SK-N-SH (cell line): ENCODE data around the gene ARHGAP6. TPM values are rescaled to one million over a fixed set of nuclear protein-coding genes. Genes with fewer than 3 reads are reported as not detected.

Experiments used
- CTCF ChIA-PET: fragments of 300-600, 350-600 bp; formaldehyde crosslinking; extraction: SDS; loops from one replicate; lab custom pipeline; 2021; lab: Yijun Ruan, JAX
- POLR2A ChIA-PET: fragments of 350-600 bp; sonication (Branson Sonifier 250); formaldehyde crosslinking; extraction: SDS; loops from one replicate; lab custom pipeline; 2020; ENCODE audit warnings: antibody characterized with exemption, inconsistent platforms; lab: Yijun Ruan, JAX
- DNase-seq: peaks from one replicate; pipeline ENCODE4 v3.0.0; 2012
- H2AFZ ChIP-seq: fragments of 200-600 bp; sonication (generic); 2 replicates; pipeline ENCODE4 v1.8.1; 2016; ENCODE audit warnings: antibody characterized with exemption, mild to moderate bottlenecking, low read depth
- H3F3A ChIP-seq: fragments of 200-600 bp; sonication (generic); replicated peaks from 2 replicates; pipeline ENCODE3; 2016; ENCODE audit warnings: antibody characterized with exemption, mild to moderate bottlenecking; ENCODE audit not compliant: insufficient read depth
- H3K27ac ChIP-seq, 2 experiments: fragments of 200-500 bp in 1 of 2; fragments of 200-600 bp in 1 of 2; sonication (Bioruptor generic) in 1 of 2; sonication (generic), shearing (Covaris generic) in 1 of 2; 2 replicates each; pipeline versions ENCODE4 v1.5.1 to v1.6.1; 2014 to 2016; ENCODE audit warnings: low read depth in 2 of 2, inconsistent platforms in 1 of 2, low read length in 1 of 2, mild to moderate bottlenecking in 1 of 2, mixed read lengths in 1 of 2
- H3K27me3 ChIP-seq: fragments of 200-600 bp; sonication (generic), shearing (Covaris generic); 2 replicates; pipeline ENCODE4 v1.6.1; 2016; ENCODE audit warnings: mixed run types; ENCODE audit not compliant: insufficient read depth
- H3K36me3 ChIP-seq, 2 experiments: fragments of 200-500 bp in 1 of 2; fragments of 200-600 bp in 1 of 2; sonication (Bioruptor generic) in 1 of 2; sonication (generic) in 1 of 2; replicated peaks in 1 of 2; 2 replicates each; pipeline versions ENCODE3 to v1.5.1; 2014 to 2016; ENCODE audit warnings: low read length in 1 of 2, mild to moderate bottlenecking in 1 of 2; ENCODE audit not compliant: insufficient read depth in 2 of 2, control insufficient read depth in 1 of 2
- H3K4me1 ChIP-seq, 2 experiments: fragments of 200-500 bp in 1 of 2; fragments of 200-600 bp in 1 of 2; sonication (Bioruptor generic) in 1 of 2; sonication (generic), shearing (Covaris generic) in 1 of 2; 2 replicates each; pipeline versions ENCODE4 v1.5.1 to v1.6.1; 2014 to 2016; ENCODE audit warnings: low read depth in 1 of 2, low read length in 1 of 2, mixed run types in 1 of 2; ENCODE audit not compliant: insufficient read depth in 2 of 2, control insufficient read depth in 1 of 2
- H3K4me2 ChIP-seq: fragments of 200-600 bp; sonication (generic), shearing (Covaris generic); 2 replicates; pipeline ENCODE4 v1.6.1; 2017; ENCODE audit warnings: mixed run types
- H3K4me3 ChIP-seq, 2 experiments: fragments of 200-500 bp in 1 of 2; fragments of 200-600 bp in 1 of 2; sonication (Bioruptor generic) in 1 of 2; sonication (generic), shearing (Covaris generic) in 1 of 2; 2 replicates each; pipeline versions ENCODE4 v1.5.1 to v1.8.1; 2014 to 2016; ENCODE audit warnings: low read depth in 2 of 2, inconsistent platforms in 1 of 2, low read length in 1 of 2, mild to moderate bottlenecking in 1 of 2, mixed read lengths in 1 of 2, moderate library complexity in 1 of 2
- H3K79me2 ChIP-seq: fragments of 200-600 bp; sonication (generic); 2 replicates; pipeline ENCODE4 v1.8.1; 2017; ENCODE audit warnings: mild to moderate bottlenecking; ENCODE audit not compliant: insufficient read depth
- H3K9ac ChIP-seq: fragments of 200-600 bp; sonication (generic); 2 replicates; pipeline ENCODE4 v1.6.1; 2017; ENCODE audit warnings: mixed run types
- H3K9me2 ChIP-seq: fragments of 200-600 bp; sonication (generic); 2 replicates; pipeline ENCODE4 v1.6.1; 2017; ENCODE audit warnings: mixed run types
- H3K9me3 ChIP-seq: fragments of 200-600 bp; sonication (generic); 2 replicates; pipeline ENCODE4 v1.6.1; 2017; ENCODE audit warnings: mixed run types, mild to moderate bottlenecking, moderate library complexity
- H4K20me1 ChIP-seq: fragments of 200-600 bp; sonication (generic); 2 replicates; pipeline ENCODE4 v1.6.1; 2017; ENCODE audit warnings: mild to moderate bottlenecking, mixed run types; ENCODE audit not compliant: insufficient read depth
- FOXJ3 ChIP-seq: sonication (generic); formaldehyde crosslinking; IDR thresholded peaks from 2 replicates; pipeline ENCODE4 v1.5.1; 2020; ENCODE audit warnings: mild to moderate bottlenecking, missing genetic modification reagents
- FOXM1 ChIP-seq: IDR thresholded peaks from 2 replicates; pipeline ENCODE4 v1.4.0; 2012; ENCODE audit warnings: low read depth, mild to moderate bottlenecking
- MEF2A ChIP-seq: IDR thresholded peaks from 2 replicates; pipeline ENCODE4 v1.4.0; 2012; ENCODE audit warnings: low read depth, borderline replicate concordance
- RCOR1 ChIP-seq: fragments of 150-350 bp; IDR thresholded peaks from 2 replicates; pipeline ENCODE4 v1.6.1; 2017; ENCODE audit warnings: antibody characterized with exemption, low read length
- RXRA ChIP-seq: IDR thresholded peaks from 2 replicates; pipeline ENCODE4 v1.4.0; 2012; ENCODE audit warnings: low read depth, mild to moderate bottlenecking, borderline replicate concordance
- TEAD4 ChIP-seq: IDR thresholded peaks from 2 replicates; pipeline ENCODE4 v1.4.0; 2012; ENCODE audit warnings: mild to moderate bottlenecking, borderline replicate concordance; ENCODE audit not compliant: insufficient read depth
- WGBS: methylation state at CpG from one replicate; pipeline ENCODE4 v1.1.6; 2017; ENCODE audit warnings: low lambda C conversion rate; 5-methylcytosine and 5-hydroxymethylcytosine counted together
- polyA plus RNA-seq, 3 experiments: library from polyadenylated mRNA; depleted of rRNA; stranded (reverse); fragments of >200 nt; gene quantifications; 2 replicates each; pipeline ENCODE4 v1.2.3, GENCODE V29; 2012
- TF ChIP-seq, protein P1 (sequence below): IDR thresholded peaks from 2 replicates; pipeline ENCODE4 v1.4.0; 2012; ENCODE audit warnings: low read depth, borderline replicate concordance
- TF ChIP-seq, protein P2 (sequence below): IDR thresholded peaks from 2 replicates; pipeline ENCODE4 v1.6.1; 2012; ENCODE audit warnings: mild to moderate bottlenecking, low read depth, low read length, moderate library complexity
- TF ChIP-seq, protein P3 (sequence below): IDR thresholded peaks from 2 replicates; pipeline ENCODE4 v1.4.0; 2012; ENCODE audit warnings: low read depth, borderline replicate concordance

ARHGAP6 gene
- polyA plus RNA-seq, 1 of the 3 experiments (the other 2 are of a cell fraction): 0.16 TPM

DNA sequence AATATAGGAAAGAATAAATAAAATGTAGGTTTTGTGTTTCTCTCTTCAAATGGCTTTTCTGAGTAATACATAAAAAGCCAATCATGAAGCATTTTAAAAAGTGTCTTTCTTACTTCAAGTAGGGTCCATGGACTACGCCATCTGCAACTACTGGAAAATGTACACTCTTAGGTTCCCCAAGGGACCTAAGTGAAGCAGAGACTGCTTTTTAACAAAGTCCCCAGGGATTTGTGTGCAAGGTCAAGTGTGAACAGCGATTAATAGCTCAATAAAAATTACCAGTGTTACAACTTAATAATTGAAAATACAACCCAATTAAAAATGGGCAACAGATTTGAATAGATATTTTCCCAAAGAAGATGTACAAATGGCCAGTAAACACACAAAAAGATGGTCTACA lies 84.9 kb downstream of the ARHGAP6 start:
- H3K27ac ChIP-seq: no peak overlapping the region
- H3K9me2 ChIP-seq: no peaks in the 10 kb centered on the region
- H3K4me1 ChIP-seq: no peaks in the 10 kb centered on the region
- no peaks in the 10 kb centered on the region for H3F3A ChIP-seq
- no peaks in the 10 kb centered on the region for H4K20me1 ChIP-seq
- H3K36me3 ChIP-seq: no peaks in the 10 kb centered on the region
- no peak overlapping the region for H2AFZ ChIP-seq
- CTCF ChIA-PET: no interaction called here
- H3K79me2 ChIP-seq: no peaks in the 10 kb centered on the region
- TF ChIP-seq RXRA (no peak), FOXM1 (no peak), TEAD4 (no peak), MEF2A (no peak), RCOR1 (no peak), FOXJ3 (CRISPR knock-in tag) (no peak)
- TF ChIP-seq, protein P1, sequence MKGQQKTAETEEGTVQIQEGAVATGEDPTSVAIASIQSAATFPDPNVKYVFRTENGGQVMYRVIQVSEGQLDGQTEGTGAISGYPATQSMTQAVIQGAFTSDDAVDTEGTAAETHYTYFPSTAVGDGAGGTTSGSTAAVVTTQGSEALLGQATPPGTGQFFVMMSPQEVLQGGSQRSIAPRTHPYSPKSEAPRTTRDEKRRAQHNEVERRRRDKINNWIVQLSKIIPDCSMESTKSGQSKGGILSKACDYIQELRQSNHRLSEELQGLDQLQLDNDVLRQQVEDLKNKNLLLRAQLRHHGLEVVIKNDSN: no peak
- TF ChIP-seq, protein P2, sequence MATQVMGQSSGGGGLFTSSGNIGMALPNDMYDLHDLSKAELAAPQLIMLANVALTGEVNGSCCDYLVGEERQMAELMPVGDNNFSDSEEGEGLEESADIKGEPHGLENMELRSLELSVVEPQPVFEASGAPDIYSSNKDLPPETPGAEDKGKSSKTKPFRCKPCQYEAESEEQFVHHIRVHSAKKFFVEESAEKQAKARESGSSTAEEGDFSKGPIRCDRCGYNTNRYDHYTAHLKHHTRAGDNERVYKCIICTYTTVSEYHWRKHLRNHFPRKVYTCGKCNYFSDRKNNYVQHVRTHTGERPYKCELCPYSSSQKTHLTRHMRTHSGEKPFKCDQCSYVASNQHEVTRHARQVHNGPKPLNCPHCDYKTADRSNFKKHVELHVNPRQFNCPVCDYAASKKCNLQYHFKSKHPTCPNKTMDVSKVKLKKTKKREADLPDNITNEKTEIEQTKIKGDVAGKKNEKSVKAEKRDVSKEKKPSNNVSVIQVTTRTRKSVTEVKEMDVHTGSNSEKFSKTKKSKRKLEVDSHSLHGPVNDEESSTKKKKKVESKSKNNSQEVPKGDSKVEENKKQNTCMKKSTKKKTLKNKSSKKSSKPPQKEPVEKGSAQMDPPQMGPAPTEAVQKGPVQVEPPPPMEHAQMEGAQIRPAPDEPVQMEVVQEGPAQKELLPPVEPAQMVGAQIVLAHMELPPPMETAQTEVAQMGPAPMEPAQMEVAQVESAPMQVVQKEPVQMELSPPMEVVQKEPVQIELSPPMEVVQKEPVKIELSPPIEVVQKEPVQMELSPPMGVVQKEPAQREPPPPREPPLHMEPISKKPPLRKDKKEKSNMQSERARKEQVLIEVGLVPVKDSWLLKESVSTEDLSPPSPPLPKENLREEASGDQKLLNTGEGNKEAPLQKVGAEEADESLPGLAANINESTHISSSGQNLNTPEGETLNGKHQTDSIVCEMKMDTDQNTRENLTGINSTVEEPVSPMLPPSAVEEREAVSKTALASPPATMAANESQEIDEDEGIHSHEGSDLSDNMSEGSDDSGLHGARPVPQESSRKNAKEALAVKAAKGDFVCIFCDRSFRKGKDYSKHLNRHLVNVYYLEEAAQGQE: no peak
- TF ChIP-seq, protein P3, sequence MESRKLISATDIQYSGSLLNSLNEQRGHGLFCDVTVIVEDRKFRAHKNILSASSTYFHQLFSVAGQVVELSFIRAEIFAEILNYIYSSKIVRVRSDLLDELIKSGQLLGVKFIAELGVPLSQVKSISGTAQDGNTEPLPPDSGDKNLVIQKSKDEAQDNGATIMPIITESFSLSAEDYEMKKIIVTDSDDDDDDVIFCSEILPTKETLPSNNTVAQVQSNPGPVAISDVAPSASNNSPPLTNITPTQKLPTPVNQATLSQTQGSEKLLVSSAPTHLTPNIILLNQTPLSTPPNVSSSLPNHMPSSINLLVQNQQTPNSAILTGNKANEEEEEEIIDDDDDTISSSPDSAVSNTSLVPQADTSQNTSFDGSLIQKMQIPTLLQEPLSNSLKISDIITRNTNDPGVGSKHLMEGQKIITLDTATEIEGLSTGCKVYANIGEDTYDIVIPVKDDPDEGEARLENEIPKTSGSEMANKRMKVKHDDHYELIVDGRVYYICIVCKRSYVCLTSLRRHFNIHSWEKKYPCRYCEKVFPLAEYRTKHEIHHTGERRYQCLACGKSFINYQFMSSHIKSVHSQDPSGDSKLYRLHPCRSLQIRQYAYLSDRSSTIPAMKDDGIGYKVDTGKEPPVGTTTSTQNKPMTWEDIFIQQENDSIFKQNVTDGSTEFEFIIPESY: no peak
- TF ChIP-seq, all 33 proteins: peak for 0
- no peak overlapping the region for H3K4me3 ChIP-seq
- POLR2A ChIA-PET: interaction anchor here (0.8 kb wide), 1 partner anchor 31 kb away, joined by 3 read pairs; no protein-coding TSS in a partner anchor
- no peak overlapping the region for H3K4me2 ChIP-seq
- WGBS: 14% methylated on average over 2 of the region's 2 CpGs
- no peaks in the 10 kb centered on the region for H3K27me3 ChIP-seq
- no peak for DNase-seq
- H3K9me3 ChIP-seq: no peaks in the 10 kb centered on the region
- no peak overlapping the region for H3K9ac ChIP-seq
